Osteocyte (in vitro differentiated cells): Measurements from ENCODE around the gene RALGPS2. TPM values are rescaled to one million over a fixed set of nuclear protein-coding genes. Genes with fewer than 3 reads are reported as not detected.

Experiments used
- DNase-seq: peaks from one replicate; pipeline ENCODE4 v3.0.0; 2021; ENCODE audit warnings: mixed read lengths; ENCODE audit not compliant: unreplicated experiment; ENCODE audit errors: extremely low spot score
- H3K27ac Mint-ChIP-seq: one replicate; pipeline ENCODE4 v1.8.0; 2021; ENCODE audit warnings: mild to moderate bottlenecking, mixed read lengths; ENCODE audit not compliant: unreplicated experiment
- H3K27me3 Mint-ChIP-seq: one replicate; pipeline ENCODE4 v1.8.0; 2021; ENCODE audit warnings: mixed read lengths; ENCODE audit not compliant: unreplicated experiment
- H3K36me3 Mint-ChIP-seq: one replicate; pipeline ENCODE4 v1.8.0; 2021; ENCODE audit warnings: mixed read lengths; ENCODE audit not compliant: unreplicated experiment
- H3K4me1 Mint-ChIP-seq: one replicate; pipeline ENCODE4 v1.8.0; 2021; ENCODE audit warnings: mixed read lengths; ENCODE audit not compliant: unreplicated experiment
- H3K4me3 Mint-ChIP-seq: one replicate; pipeline ENCODE4 v1.8.0; 2021; ENCODE audit warnings: mild to moderate bottlenecking, moderate library complexity, mixed read lengths; ENCODE audit not compliant: unreplicated experiment
- H3K9me3 Mint-ChIP-seq: one replicate; pipeline ENCODE4 v1.8.0; 2021; ENCODE audit warnings: mixed read lengths; ENCODE audit not compliant: unreplicated experiment
- microRNA-seq: library from miRNA; unstranded; fragments of <30 nt; microRNA quantifications from one replicate; pipeline ENCODE4 v1.1.0, GENCODE V29; 2020; ENCODE audit not compliant: unreplicated experiment
- total RNA-seq: library from RNA; stranded (reverse); gene quantifications from 2 replicates; pipeline ENCODE4 v1.2.1, GENCODE V29; 2021
- TF ChIP-seq, protein P1 (sequence below): fragments of 200-600 bp; sonication (generic); IDR thresholded peaks from 2 replicates; pipeline ENCODE4 v1.5.0; 2021; ENCODE audit warnings: antibody characterized with exemption, mild to moderate bottlenecking, moderate library complexity

The RALGPS2 gene
- total RNA-seq, 1 donor from 2014 or later: 6.5 TPM

DNA sequence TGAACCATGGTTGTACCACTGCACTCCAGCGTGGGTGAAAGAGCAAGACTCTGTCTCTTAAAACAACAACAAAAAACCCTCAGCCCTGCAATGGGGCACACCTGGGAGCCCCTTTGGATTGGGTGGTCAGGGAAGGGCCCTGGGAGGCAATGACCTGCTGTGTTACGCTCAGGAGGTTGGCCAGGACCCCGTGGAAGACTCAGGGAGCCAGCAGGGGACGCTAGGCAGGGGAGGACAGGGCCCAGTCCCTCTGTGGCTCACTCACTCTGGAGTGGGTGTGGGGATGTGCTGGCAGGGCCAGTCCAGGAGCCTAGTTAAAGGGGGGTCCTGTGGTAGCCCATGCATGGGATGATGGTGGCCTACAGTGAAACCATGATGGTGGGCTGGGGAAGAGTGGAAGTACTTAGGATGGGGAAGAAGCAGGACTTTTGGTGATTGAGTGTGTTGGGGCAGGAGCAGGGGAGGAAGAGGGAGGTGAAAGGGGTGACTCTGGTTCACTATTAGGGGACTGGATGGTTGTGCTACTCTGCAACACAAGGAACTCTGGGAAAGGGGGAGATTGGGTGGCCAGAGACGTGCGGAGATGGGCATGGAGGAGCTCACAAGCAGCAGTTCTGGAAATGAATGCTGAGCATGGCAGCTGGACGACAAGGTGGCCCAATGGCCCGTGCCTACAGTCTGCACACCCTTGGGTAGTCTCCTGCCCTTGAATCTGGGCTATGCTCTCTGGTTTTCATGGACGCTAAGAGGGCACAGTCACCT lies 244.4 kb downstream of the RALGPS2 start:
- Mint-ChIP-seq H3K27ac (no peak overlapping the region), H3K27me3 (no peaks in the 10 kb centered on the region), H3K4me3 (no peak overlapping the region), H3K9me3 (peaks cover 7% of the 10 kb centered on the region), H3K4me1 (peaks cover 17% of the 10 kb centered on the region), H3K36me3 (no peaks in the 10 kb centered on the region)
- TF ChIP-seq, protein P1, sequence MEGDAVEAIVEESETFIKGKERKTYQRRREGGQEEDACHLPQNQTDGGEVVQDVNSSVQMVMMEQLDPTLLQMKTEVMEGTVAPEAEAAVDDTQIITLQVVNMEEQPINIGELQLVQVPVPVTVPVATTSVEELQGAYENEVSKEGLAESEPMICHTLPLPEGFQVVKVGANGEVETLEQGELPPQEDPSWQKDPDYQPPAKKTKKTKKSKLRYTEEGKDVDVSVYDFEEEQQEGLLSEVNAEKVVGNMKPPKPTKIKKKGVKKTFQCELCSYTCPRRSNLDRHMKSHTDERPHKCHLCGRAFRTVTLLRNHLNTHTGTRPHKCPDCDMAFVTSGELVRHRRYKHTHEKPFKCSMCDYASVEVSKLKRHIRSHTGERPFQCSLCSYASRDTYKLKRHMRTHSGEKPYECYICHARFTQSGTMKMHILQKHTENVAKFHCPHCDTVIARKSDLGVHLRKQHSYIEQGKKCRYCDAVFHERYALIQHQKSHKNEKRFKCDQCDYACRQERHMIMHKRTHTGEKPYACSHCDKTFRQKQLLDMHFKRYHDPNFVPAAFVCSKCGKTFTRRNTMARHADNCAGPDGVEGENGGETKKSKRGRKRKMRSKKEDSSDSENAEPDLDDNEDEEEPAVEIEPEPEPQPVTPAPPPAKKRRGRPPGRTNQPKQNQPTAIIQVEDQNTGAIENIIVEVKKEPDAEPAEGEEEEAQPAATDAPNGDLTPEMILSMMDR: no peak
- peak; percentile 76 for DNase-seq

DNA sequence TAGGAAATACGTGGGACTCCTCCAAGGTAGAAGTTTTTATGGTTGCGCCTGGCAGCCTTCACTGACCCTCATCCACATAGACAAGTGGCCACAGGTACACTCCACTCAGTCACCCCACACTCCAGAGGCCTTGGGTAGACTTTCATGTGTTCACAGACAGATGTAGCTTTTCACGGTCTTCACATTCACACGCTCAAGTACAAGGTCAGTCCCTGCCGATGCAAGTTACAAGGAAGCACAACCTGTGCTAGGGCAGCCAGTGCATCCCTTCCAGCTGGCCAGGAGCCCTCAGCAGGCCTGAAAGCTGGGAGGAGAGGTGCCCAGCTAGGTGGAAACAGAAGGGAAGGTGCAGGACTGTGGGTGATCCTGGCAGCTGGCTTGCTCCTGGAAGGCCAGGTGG lies 245.1 kb downstream of the RALGPS2 start:
- no peak overlapping the region for H3K4me3 Mint-ChIP-seq
- H3K27ac Mint-ChIP-seq: no peak overlapping the region
- no peaks in the 10 kb centered on the region for H3K36me3 Mint-ChIP-seq
- peaks cover 1% of the 10 kb centered on the region for H3K9me3 Mint-ChIP-seq
- H3K27me3 Mint-ChIP-seq: no peaks in the 10 kb centered on the region
- TF ChIP-seq, protein P1: no peak
- peaks cover 17% of the 10 kb centered on the region for H3K4me1 Mint-ChIP-seq
- peak; percentile 57 for DNase-seq

Small RNAs within 50 kb of the gene (microRNA-seq; reads per million reads assigned to microRNA genes)
- not detected for gene MIR4424

Other genes starting within 250 kb of the RALGPS2 start
- gene CLEC20A, start 228.3 kb upstream of the RALGPS2 start, total RNA-seq: not detected in 2 replicates
- not detected in 2 replicates for gene TEX35, start 212.1 kb upstream of the RALGPS2 start, total RNA-seq
- 0.43 and 0.57 TPM in 2 replicates for gene ANGPTL1, start 145.8 kb downstream of the RALGPS2 start, total RNA-seq